SHP77 treated with DMSO at 0.1 percent for 48 hours (cell line): Measurements from ENCODE around the gene VPS37C.
"Not testable (repeated sequence)": the region's sequence is repeated elsewhere in the genome, so short reads cannot be mapped to it uniquely, and the experiment has no call there.

Experiments
- DNase-seq: peaks from one replicate; lab custom pipeline; 2025; lab: John Stamatoyannopoulos, UW

The VPS37C gene

DNA sequence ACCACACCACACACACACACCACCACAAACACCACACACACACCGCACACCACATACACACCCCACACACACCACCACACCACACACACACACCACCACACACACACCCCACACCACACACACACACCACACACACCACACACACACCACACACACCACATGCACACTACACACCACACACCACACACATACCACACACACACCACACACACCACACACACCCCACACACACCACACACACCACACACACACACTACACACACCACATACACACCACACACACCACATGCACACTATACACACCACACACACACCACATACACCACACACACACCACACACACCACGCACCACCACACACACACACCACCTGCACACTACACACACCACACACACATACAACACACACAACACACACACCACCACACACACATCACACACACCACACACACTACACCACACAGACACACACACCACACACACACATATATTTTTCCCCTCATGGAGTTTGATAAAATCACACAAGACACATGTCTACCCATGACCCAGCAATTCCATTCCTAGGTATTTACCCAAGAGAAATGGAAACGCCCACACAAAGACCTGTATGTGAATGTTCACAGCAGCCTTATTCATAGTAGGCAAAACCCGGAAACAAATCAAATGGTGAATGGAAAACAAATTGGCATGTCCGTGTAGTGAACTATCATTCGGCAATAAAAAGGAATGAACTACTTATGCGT, 44.6 kb downstream of the VPS37C start:
- DNase-seq = no peak

DNA sequence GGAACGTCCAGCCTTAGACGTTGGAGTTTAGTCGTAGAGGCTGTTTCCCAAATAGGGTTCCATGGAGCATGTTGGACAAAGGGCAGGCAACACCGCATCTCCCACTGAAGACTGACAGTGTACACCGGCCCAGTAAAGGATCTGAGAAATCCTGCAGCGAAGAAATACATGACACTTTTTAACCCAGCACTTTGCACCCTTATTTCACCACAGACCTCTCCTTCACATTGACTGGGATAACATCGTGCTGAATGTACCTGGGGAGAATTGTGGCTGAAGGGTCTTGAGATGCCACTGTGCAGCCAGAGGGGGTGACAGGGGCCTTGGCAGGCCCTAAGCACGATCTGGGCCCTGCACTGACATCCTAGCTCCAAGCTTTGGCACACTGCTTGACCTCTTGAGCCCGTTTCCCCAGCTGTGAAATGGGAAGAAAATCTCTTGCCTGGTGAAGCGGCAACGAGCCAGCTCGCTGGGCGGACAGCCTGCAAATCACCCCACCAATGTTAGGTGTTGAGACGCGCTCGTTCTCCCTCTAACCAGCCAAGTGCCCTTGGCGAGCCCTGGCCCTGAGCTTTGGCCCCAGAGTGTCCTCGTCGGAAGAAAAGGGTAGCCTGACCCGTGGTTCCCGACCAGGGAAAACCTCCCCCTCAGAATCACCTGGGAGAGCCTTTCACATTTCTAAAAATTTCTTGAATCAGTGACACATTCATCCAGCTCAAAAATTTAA, 45.6 kb downstream of the VPS37C start:
- DNase-seq = no peak

DNA sequence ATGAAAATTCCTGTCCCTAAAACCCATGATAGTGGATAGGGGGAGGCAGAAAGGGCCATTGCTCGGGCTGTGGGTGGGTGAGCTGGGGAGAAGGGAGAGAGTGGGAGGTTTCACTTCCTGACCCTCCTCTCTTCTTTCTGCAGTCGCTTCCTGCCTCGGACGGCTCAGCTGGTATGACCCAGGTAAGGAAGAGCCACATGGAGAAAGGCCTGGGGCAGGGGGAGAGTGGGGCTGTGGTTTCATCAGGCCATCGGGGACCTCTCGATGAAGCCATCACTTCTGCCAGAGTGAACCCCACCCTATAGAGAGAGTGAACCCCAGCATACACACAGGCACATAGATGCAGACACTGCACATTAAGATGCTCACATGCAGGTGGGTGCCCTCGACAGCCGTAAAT, 46.3 kb downstream of the VPS37C start:
- no peak for DNase-seq

DNA sequence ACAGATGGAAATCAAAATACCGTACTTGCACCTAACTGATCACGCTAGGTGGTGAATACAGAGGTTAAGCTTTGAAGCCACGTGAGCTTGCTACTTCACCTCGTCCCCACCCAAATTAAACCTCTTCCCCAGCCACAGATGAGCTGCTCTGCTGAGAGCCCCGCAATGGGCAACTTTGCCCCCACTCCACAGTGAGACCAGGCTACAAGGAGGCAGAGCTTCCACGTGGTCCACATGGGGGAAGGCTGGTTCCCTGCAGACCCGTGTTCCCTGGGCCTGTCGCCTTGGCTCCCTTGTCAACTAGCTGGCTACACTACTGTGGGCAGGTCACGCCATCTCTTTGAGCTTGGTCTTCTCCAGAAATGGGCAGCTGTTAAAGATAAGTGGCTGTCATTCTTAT, 48.0 kb downstream of the VPS37C start:
- no peak for DNase-seq

DNA sequence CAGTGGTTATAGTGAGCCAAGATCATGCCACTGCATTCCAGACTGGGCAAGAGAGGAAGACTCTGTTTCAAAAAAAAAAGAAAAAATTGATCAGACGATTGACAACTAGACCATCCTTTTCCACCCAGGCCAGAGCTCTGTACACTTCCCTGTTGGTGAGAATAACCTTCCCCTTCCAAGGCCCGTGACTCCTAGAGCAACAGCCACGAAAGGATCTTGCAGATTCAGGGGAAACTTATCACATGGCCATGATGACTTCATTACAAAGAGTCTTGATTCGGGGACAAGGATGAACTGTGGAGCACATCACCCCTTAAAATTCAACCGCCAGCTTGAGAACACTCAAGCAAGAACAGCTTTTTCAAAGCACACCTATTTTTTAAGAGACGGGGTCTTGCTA, 48.7 kb downstream of the VPS37C start:
- DNase-seq = no peak

DNA sequence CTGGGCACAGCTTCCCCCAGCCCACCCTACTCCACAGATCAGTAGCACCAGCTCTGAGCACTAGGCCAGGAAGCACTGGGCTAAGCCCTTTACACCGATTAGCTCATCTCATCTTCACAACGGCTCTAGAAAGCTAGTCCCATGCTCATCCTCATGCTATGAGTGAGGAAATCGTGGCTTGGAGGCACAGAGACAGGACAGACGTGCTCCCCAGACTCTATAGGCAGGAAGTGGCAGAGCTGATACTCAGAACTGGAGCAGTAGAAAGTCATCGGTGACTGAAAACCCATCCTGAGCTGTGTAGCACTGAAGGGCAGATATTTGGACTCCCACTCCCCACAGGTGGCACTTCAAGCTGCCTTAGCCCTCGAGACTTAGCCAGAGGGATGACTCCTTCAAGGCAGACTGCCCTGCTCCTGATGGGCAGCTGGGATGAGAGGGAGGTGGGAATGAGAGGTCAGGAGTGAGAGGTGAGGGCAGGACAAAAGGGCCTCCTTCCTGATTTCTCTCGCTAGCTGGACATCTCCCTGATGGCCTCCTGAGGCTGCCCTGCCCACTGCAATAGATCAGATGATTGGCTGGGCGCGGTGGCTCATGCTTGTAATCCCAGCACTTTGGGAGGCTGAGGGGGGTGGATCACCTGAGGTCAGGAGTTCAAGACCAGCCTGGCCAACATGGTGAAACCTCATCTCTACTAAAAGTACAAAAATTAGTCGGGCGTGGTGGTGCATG, 49.3 kb downstream of the VPS37C start:
- DNase-seq = no peak

DNA sequence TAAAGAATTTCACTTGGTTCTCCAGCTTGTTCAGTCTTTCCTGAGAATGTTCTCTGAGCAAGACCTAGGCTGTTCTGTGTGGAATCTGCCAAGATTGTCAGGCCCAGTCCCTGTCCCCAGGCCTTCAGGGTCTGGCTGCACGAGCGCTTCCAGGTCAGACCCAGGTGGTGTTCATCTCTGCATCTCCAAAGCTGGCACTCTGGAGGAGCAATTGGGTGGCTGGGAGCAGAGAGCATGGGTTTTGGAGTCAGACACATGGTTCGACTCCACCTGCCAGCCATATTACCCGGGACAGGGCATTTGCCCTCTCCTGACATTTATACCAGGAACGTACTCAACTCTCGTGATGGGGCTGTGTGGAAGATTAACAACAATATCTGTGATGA, 50.2 kb downstream of the VPS37C start:
- DNase-seq = no peak

DNA sequence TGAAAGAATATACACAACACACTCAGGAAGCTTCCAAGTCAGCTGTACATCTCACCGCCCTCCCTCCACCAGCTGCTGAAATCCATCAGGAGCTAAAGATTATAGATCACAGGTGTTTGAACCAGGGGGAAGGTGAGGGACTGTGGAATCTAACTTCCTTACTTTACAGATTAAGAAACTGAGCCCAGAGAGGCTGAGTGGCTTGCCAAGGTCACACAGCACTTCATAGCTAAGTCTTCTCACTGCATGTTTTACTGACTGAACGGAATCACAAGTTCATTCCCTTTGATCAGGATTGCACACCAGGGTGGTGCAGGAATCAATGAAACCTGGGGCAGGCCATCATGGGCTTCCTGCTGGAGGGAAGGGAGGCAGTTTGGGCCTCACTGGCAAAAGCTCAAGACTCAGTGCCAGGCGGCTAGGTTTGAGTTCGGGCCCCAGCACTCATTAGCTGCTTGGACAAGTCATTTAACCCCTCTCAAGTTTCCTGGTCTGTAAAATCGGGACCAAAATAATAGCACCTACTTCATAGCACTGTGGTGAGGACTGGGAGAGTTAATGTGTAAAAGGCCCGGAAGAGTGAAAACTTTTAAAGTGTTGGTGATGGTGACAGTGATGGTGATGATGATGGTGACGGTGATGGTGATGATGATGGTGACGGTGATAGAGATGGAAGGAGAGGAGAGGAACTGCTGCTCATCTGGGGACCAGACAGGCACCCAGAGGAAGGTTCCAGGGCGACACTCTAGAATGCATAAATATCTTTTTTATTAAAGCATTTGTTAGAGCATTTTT, 50.8 kb downstream of the VPS37C start:
- no peak for DNase-seq

DNA sequence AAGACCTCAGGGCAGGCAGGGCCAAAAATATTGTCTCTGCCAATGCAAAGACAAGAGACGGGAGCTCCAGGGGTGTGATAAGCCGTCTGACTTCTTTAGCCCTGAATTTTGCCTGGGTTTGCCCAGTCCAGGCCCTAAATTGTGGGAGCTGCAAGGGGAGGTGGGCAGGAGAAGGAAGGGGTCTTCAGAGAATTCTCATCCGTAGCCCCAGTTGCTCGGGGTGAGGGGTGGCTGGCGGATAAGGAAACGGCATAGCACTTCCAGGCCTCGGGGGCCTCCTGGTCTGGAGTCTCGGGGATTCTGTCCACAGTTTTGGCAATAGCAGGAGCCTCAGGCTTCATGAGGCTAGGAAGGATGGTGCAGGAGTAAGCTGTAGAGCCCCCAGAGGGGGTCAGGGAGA, 51.6 kb downstream of the VPS37C start:
- no peak for DNase-seq

DNA sequence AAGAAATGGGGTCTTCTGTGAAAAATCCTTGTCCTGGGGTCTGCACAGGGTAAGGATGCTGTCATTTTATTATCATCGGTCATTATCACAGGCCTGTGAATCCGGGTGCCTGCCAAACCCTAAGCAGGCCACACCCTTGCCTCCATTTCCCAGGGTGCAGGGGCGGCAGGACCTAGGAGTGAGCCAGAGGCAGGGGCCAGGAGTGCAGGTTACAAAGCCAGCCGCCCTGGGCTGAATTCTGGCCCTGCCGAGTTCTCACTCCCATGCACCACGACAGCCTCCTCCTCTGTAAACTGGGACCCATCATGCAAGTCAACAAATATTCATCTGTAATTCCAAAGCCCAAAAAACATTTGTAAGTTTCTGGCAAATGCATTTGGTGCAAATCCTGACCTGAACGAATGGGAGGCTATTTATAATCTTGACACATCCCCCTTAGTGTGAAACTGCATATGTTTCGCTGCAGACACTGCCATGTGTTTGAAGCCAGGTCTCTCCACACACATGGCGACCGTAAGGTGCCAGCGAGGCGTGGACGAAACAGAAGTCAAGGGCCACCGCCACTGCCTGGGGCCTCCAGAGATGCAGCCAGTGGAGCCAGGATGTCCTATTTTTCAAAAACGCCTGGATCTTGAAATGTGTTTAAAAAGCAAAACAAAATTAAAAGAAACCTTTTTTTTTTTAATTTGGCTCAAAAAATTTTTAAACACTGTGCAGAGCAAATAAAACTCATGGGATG, 52.2 kb downstream of the VPS37C start:
- DNase-seq = no peak

DNA sequence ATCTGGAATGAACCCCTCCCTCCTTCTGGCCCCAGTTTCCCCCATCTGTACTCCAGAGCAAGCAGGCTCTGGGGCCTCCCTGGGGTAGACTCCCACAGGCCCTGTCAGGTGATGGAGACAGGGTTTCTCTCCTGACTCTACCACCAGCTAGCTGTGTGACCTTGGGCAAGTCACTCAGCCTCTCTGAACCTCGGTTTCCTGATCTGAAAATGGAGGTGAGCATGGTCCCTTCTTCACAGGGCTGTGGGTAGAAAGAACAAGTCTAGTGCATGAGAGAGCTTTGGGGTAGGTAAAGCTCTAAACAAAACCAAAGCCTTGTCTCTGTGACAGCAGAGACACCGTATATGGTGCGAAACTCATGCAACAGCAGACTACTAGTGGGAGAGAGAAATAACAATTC, 53.3 kb downstream of the VPS37C start:
- DNase-seq = no peak

DNA sequence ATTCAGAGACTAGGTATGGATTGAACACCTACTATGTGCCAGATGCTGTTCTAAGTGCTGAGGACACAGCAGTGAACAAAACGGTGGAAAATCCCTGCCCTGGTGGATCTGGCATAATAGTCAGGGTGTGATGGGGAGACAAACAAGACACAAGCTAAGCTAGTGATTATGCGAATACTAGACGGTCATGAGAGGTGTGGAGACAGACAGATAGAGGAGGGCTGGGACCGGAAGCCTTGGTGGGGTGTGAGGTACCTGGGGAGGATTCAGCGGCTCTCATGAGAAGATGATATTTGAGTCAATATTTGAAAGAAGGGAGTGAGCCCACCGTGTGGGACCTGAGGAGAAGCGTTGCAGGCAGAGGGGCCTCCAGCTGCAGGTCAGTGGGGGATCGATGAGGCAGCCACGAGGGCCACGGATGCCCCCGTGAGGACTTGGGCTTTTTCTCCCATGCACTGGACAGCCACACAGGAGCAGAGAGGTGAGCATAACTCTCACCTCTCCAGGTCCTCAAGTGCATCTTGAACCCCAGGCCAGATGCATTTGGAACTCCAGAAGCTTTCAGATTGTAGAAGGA, 54.2 kb downstream of the VPS37C start:
- no peak for DNase-seq

DNA sequence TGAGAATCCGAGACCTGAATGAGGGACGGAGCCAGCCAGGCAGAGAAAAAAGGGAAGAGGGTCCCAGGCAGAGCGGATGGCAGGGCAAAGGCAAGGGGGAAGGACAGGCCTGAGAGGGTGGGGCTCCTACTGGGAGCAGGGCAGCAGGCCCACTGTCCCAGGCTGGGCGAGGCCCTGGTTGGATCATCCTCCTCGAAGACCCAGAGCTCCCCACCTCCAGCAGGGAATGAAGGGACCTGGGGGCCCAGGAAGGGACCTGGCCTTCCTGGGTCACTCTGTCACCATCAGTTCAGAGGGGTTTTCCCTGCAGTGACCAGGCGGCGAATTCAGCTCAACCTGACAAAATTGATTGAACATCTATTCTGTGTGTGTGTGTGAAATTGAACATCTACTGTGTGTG, 54.9 kb downstream of the VPS37C start:
- no peak for DNase-seq

DNA sequence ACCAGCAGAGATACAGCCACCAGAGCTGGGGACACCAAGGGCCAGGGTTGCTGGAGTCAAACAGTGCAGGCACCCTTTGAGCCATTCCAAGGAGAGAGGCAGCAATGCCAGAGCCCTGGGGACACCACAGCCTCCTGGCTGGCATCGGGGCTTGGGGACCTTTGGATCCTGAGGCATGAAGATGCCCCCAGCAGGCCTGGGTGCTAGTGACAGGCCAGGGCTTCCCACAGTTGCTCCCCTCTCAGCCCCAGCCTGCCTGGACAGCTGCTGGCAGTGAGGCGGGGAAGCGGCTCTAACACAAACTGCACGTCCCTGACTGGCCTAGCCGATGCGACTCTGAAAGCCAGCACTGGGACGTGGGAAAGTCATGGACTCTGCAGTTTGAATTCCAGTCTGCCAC, 56.3 kb downstream of the VPS37C start:
- DNase-seq = no peak

DNA sequence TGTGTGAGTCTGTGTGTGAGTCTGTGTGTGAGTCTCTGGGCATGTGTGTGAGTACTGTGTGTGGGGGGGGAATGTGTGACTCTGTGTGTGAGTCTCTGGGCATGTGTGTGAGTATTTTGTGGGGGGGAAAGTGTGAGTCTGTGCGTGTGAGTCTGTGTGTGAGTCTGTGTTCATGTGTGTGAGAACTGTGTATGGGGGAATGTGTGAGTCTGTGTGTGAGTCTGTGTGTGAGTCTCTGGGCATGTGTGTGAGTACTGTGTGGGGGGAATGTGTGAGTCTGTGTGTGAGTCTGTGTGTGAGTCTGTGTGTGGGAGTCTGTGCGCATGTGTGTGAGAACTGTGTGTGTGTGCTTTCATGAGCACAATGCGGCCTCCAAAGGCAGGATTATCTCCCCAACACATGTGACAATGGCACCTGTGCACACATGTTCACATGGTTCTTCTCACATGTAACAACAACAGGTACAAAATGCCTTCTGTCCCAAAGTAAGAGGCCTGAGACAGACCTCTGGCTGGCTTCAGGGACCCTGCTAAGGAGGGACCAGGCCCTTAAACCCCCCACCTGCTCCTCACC, 57.3 kb downstream of the VPS37C start:
- no peak for DNase-seq

DNA sequence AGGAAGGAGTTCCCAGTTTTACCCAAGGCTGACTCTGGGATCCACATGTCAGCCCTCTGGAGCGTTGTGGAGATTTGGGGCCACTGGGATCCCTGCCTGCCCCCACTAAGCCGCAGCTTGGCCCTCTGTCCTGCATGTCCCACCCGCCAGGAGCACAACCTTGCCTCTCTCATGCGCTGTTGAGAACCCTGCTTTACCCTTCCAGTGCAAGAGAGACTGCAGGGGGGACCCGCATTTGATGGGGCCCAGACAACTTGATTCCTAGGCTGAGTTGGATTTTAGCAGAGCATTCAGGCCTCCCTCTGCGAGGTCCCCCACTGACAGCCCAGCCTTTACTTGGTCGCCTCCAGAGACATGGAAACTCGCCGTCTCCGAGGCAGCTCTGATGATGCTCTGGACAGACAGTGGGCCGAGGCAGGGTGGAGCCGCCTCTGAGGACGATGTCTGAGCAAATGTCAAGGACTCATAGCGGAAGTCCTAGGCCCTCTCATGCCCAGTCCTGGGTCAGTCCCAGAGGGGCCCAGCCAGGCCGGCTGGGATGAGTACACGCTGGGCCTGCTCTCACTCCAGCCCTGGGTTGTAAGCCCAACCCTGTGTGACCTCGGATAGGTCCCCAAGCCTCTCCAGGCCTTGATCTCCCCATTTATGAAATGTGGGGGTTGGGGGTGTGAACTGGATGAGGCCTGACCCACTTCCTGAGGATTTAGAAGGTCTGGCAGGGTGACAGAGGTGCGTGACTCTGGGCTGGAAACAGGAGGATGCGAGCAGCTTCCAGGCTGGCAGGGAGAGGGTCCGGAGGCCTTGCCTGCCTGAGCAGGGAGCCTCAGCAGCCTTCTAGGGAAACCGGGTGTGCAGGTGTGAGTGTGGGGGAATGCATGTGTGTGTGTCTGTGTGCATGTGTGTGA, 58.3 kb downstream of the VPS37C start:
- DNase-seq = no peak

DNA sequence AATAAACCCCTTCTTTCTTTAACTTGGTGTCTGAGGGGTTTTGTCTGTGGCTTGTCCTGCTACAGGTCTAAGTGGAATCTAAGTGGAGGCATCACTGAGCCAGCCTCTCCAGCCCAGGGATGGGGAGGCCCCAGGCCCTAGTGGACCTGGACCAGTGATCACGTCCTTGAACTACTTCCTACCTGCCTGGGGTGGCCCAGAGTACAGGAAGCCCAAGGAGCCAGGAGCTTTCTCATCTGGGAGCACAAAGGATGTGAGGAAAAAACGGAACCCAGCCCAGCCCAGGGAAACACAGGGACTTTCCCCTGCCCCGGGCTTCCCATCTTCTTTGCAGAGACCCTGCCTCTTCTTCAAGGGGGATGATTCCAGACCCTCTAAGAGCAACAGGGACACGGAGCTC, 62.4 kb downstream of the VPS37C start:
- no peak for DNase-seq

DNA sequence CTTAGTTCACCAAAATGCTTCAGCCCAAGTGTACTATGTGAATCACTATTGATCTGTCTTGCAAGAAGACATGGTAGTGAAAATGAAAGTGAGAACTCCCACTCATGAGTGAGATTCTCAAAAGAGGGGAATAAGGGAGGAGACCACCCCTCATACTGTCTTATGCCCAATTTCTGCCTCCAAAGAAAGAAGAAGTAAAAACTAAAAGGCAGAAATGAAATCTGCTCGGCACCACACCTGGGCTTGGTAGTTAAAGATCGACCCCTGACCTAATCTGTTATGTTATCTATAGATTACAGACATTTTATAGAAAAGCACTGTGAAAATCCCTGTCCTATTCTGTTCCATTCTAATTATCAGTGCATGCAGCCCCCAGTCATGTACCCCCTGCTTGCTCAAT, 63.0 kb downstream of the VPS37C start:
- DNase-seq = not testable (repeated sequence)

DNA sequence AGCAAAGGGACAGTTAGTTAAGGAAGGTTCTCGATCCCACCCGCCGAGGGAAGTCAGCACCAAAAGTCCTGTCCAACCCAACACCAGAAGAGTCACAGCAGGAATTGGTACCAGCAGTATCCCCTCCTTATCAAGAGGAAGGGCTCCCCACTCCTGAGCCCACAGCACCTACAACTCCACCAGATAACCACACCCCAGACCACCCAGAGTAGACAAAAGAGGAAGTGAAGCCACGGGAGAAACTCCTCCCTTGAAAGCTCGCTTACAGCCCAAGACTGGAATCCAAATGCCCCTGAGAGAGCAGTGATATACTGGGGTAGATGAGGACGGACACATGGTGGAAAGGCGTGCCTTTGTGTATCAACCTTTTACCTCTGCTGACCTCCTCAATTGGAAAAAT, 66.2 kb downstream of the VPS37C start:
- DNase-seq = no peak

DNA sequence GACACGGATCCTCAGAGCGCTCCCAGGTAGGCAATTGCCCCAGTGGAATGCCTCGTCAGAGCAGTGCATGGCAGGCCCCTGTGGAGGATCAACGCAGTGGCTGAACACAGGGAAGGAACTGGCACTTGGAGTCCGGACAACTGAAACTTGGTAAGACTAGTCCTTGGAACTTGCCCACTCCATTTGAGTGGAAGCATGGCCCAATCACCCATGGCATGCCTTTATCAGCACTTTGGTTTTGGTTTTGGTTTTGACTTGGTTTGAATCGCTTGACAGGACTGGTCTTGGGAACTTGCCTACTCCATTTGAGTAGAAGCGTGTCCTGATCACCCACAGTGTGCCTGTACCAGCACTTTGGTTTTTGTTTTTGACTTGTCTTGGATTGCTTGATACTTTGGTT, 67.1 kb downstream of the VPS37C start:
- not testable (repeated sequence) for DNase-seq
